Central memory CD4-positive, alpha-beta T cell (primary cell): ENCODE data around the gene RELT.
A peak's percentile ranks its signal among the peaks of the same experiment; 100 is the strongest.

Experiments
- DNase-seq: peaks from one replicate; pipeline ENCODE4 v3.0.0; 2022

The RELT gene

GRCh38 chr11:73376803-73377629, 817 bp downstream of the RELT start:
- peak; percentile 69 for DNase-seq

GRCh38 chr11:73379189-73379880, 3.1 kb downstream of the RELT start:
- DNase-seq, result no peak

- DNase-seq, result no peak
Observed at GRCh38 chr11:73380331-73380730, 4.1 kb downstream of the RELT start.

- no peak for DNase-seq
Observed at GRCh38 chr11:73380897-73381410, 4.8 kb downstream of the RELT start.

- no peak for DNase-seq
Observed at GRCh38 chr11:73381589-73381988, 5.4 kb downstream of the RELT start.

GRCh38 chr11:73382183-73382582, 6.0 kb downstream of the RELT start:
- no peak for DNase-seq

GRCh38 chr11:73382747-73383146, 6.5 kb downstream of the RELT start:
- DNase-seq, result no peak

- no peak for DNase-seq
Observed at GRCh38 chr11:73383249-73384124, 7.3 kb downstream of the RELT start.

GRCh38 chr11:73384125-73384441, 7.9 kb downstream of the RELT start:
- DNase-seq, result no peak

- no peak for DNase-seq
Observed at GRCh38 chr11:73384531-73384871, 8.3 kb downstream of the RELT start.

- DNase-seq, result no peak
Observed at GRCh38 chr11:73384872-73385689, 8.9 kb downstream of the RELT start.

- DNase-seq, result no peak
Observed at GRCh38 chr11:73386016-73386415, 9.8 kb downstream of the RELT start.

GRCh38 chr11:73386546-73386945, 10.3 kb downstream of the RELT start:
- DNase-seq, result no peak

GRCh38 chr11:73387594-73388264, 11.5 kb downstream of the RELT start:
- DNase-seq, result no peak

- DNase-seq, result no peak
Observed at GRCh38 chr11:73388265-73389133, 12.3 kb downstream of the RELT start.

- DNase-seq, result no peak
Observed at GRCh38 chr11:73389134-73389525, 12.9 kb downstream of the RELT start.

GRCh38 chr11:73389916-73390315, 13.7 kb downstream of the RELT start:
- no peak for DNase-seq

GRCh38 chr11:73390601-73391565, 14.7 kb downstream of the RELT start:
- no peak for DNase-seq

GRCh38 chr11:73391665-73392064, 15.5 kb downstream of the RELT start:
- no peak for DNase-seq
